Activated CD8-positive, alpha-beta memory T cell treated with anti-CD3 and anti-CD28 coated beads for 36 hours (primary cell): ENCODE data around the gene STK26. TPM values are rescaled to one million over a fixed set of nuclear protein-coding genes. Genes with fewer than 3 reads are reported as not detected.
"Not testable (repeated sequence)": the region's sequence is repeated elsewhere in the genome, so short reads cannot be mapped to it uniquely, and the experiment has no call there.

Experiments used
- CTCF ChIA-PET: fragments of 350-600 bp; sonication (Branson Sonifier 250); formaldehyde crosslinking; loops from one replicate; lab custom pipeline; 2021; ENCODE audit warnings: antibody characterized with exemption; lab: Charles Lee
- POLR2A ChIA-PET: fragments of 350-600 bp; sonication (Branson Sonifier 250); formaldehyde crosslinking; loops from one replicate; lab custom pipeline; 2021; ENCODE audit warnings: antibody characterized with exemption; lab: Charles Lee
- total RNA-seq, 2 experiments: library from RNA; stranded (reverse); gene quantifications; one replicate each; pipeline ENCODE4 v1.2.3, GENCODE V29; 2021

STK26 gene
- total RNA-seq, 2 experiments from 2014 or later: 61.8 to 62.8 TPM

GRCh38 chrX:132031867-132032266 lies 8.8 kb downstream of the STK26 start:
- CTCF ChIA-PET: no interaction called here
- POLR2A ChIA-PET: no interaction called here

GRCh38 chrX:132033166-132033565 lies 10.1 kb downstream of the STK26 start:
- ChIA-PET POLR2A (no interaction called here), CTCF (no interaction called here)

- CTCF ChIA-PET: no interaction called here
- POLR2A ChIA-PET: no interaction called here
Measured at GRCh38 chrX:132034648-132035047, 11.5 kb downstream of the STK26 start.

GRCh38 chrX:132037479-132037993 lies 14.4 kb downstream of the STK26 start:
- ChIA-PET CTCF (no interaction called here), POLR2A (interaction anchor here (0.7 kb wide), 1 partner anchor 9 kb away, joined by 10 read pairs; no protein-coding TSS in a partner anchor)

GRCh38 chrX:132040066-132040465 lies 17.0 kb downstream of the STK26 start:
- ChIA-PET CTCF (no interaction called here), POLR2A (no interaction called here)

- CTCF ChIA-PET: interaction anchor here (0.7 kb wide), 1 partner anchor 85 kb away, joined by 3 read pairs; no protein-coding TSS in a partner anchor
- POLR2A ChIA-PET: no interaction called here
Measured at GRCh38 chrX:132041015-132041414, 17.9 kb downstream of the STK26 start.

GRCh38 chrX:132043977-132044376 lies 20.9 kb downstream of the STK26 start:
- ChIA-PET POLR2A (no interaction called here), CTCF (no interaction called here)

- ChIA-PET CTCF (no interaction called here), POLR2A (no interaction called here)
Measured at GRCh38 chrX:132044953-132045352, 21.9 kb downstream of the STK26 start.

- CTCF ChIA-PET: no interaction called here
Measured at GRCh38 chrX:132045456-132045855, 22.4 kb downstream of the STK26 start.

GRCh38 chrX:132046533-132046932 lies 23.4 kb downstream of the STK26 start:
- ChIA-PET CTCF (no interaction called here), POLR2A (interaction anchor here (0.6 kb wide), 1 partner anchor 9 kb away, joined by 10 read pairs; no protein-coding TSS in a partner anchor)

More at GRCh38 chrX:132045456-132045855, 22.4 kb downstream of the STK26 start:
- POLR2A ChIA-PET: no interaction called here

GRCh38 chrX:132051778-132052177 lies 28.7 kb downstream of the STK26 start:
- CTCF ChIA-PET, POLR2A ChIA-PET: not testable (repeated sequence)

- ChIA-PET CTCF (no interaction called here), POLR2A (no interaction called here)
Measured at GRCh38 chrX:132058050-132058449, 34.9 kb downstream of the STK26 start.

- ChIA-PET POLR2A (no interaction called here), CTCF (no interaction called here)
Measured at GRCh38 chrX:132058975-132059374, 35.9 kb downstream of the STK26 start.

GRCh38 chrX:132059973-132060540 lies 37.0 kb downstream of the STK26 start:
- POLR2A ChIA-PET: interaction anchor here (0.5 kb wide), 1 partner anchor 191 kb away, joined by 4 read pairs; no protein-coding TSS in a partner anchor

GRCh38 chrX:132063334-132063733 lies 40.2 kb downstream of the STK26 start:
- CTCF ChIA-PET: no interaction called here

More at GRCh38 chrX:132059973-132060540, 37.0 kb downstream of the STK26 start:
- CTCF ChIA-PET: no interaction called here

GRCh38 chrX:132063862-132064261 lies 40.8 kb downstream of the STK26 start:
- ChIA-PET POLR2A (no interaction called here), CTCF (no interaction called here)

More at GRCh38 chrX:132063334-132063733, 40.2 kb downstream of the STK26 start:
- POLR2A ChIA-PET: no interaction called here

- ChIA-PET CTCF (no interaction called here), POLR2A (no interaction called here)
Measured at GRCh38 chrX:132068405-132068804, 45.3 kb downstream of the STK26 start.

GRCh38 chrX:132071254-132071653 lies 48.2 kb downstream of the STK26 start:
- ChIA-PET POLR2A (no interaction called here), CTCF (interaction anchor here (0.7 kb wide), 1 partner anchor 229 kb away, joined by 3 read pairs; no protein-coding TSS in a partner anchor)

- POLR2A ChIA-PET: no interaction called here
Measured at GRCh38 chrX:132077414-132077813, 54.3 kb downstream of the STK26 start.

GRCh38 chrX:132077912-132078311 lies 54.8 kb downstream of the STK26 start:
- POLR2A ChIA-PET: no interaction called here
- CTCF ChIA-PET: interaction anchor here (0.9 kb wide), 1 partner anchor 11 kb away, joined by 3 read pairs; no protein-coding TSS in a partner anchor

More at GRCh38 chrX:132077414-132077813, 54.3 kb downstream of the STK26 start:
- CTCF ChIA-PET: interaction anchor here (0.9 kb wide), 1 partner anchor 12 kb away, joined by 3 read pairs; no protein-coding TSS in a partner anchor

- ChIA-PET POLR2A (no interaction called here), CTCF (no interaction called here)
Measured at GRCh38 chrX:132085786-132086185, 62.7 kb downstream of the STK26 start.
